PC-3 (cell line): ENCODE results near the gene USH2A. TPM values are rescaled to one million over a fixed set of nuclear protein-coding genes. Genes with fewer than 3 reads are reported as not detected.

ENCODE experiments used
- ATAC-seq: fragments of 200-7000 bp; cut with Tn5 transposase; 2 replicates; pipeline ENCODE4 v1.9.1; 2020; ENCODE audit warnings: mild to moderate bottlenecking, moderate library complexity
- BruUV-seq: library from RNA; stranded (reverse); fragments of 400-500 nt; replicated peaks from 2 replicates; lab custom pipeline; 2021; lab: Mats Ljungman, UMichigan
- CTCF ChIA-PET: fragments of 300-600 bp; sonication (Branson Sonifier 250); formaldehyde crosslinking; loops from one replicate; lab custom pipeline; 2022; ENCODE audit warnings: antibody characterized with exemption; lab: Charles Lee
- POLR2A ChIA-PET: fragments of 300-600 bp; sonication (Branson Sonifier 250); formaldehyde crosslinking; loops from one replicate; lab custom pipeline; 2022; ENCODE audit warnings: antibody characterized with exemption; ENCODE audit not compliant: unreplicated experiment; lab: Charles Lee
- DNase-seq: peaks from one replicate; pipeline ENCODE4 v3.0.0-alpha.2; 2015
- H2AFZ ChIP-seq: fragments of 300-600 bp; sonication (generic); 2 replicates; pipeline ENCODE4 v1.6.0; 2016; ENCODE audit warnings: antibody characterized with exemption, low read length
- H3F3A ChIP-seq: fragments of 300-600 bp; sonication (generic); one replicate; pipeline ENCODE4 v1.6.0; 2017; ENCODE audit warnings: antibody characterized with exemption, low read length, control low read depth, mild to moderate bottlenecking; ENCODE audit not compliant: unreplicated experiment
- H3K27ac ChIP-seq: fragments of 300-600 bp; sonication (generic); 2 replicates; pipeline ENCODE4 v1.5.1; 2016; ENCODE audit warnings: mild to moderate bottlenecking, low read length
- H3K27me3 ChIP-seq: fragments of 300-600 bp; sonication (generic); 2 replicates; pipeline ENCODE4 v1.6.1; 2016; ENCODE audit warnings: low read length, mixed read lengths
- H3K36me3 ChIP-seq: fragments of 300-600 bp; sonication (generic); 2 replicates; pipeline ENCODE4 v1.6.1; 2016; ENCODE audit warnings: low read depth, mixed run types, low read length, mixed read lengths
- H3K4me1 ChIP-seq: fragments of 300-600 bp; sonication (generic); 2 replicates; pipeline ENCODE4 v1.5.1; 2016; ENCODE audit warnings: low read length; ENCODE audit not compliant: insufficient read depth
- H3K4me2 ChIP-seq: fragments of 300-600 bp; sonication (generic); 2 replicates; pipeline ENCODE4 v1.6.0; 2016; ENCODE audit warnings: low read length
- H3K4me3 ChIP-seq: fragments of 300-600 bp; sonication (generic); 2 replicates; pipeline ENCODE4 v1.5.1; 2016; ENCODE audit warnings: mild to moderate bottlenecking, low read length, mixed read lengths
- H3K79me2 ChIP-seq: fragments of 300-600 bp; sonication (generic); 2 replicates; pipeline ENCODE4 v1.6.1; 2017; ENCODE audit warnings: low read length, mixed read lengths
- H3K9ac ChIP-seq: fragments of 300-600 bp; sonication (generic); 2 replicates; pipeline ENCODE4 v1.6.0; 2016; ENCODE audit warnings: mild to moderate bottlenecking, low read length
- H3K9me2 ChIP-seq: fragments of 300-600 bp; sonication (generic); replicated peaks from 2 replicates; pipeline ENCODE4 v1.6.1; 2016; ENCODE audit warnings: mixed run types, low read length, mixed read lengths
- H3K9me3 ChIP-seq: fragments of 300-600 bp; sonication (generic); 2 replicates; pipeline ENCODE4 v1.6.1; 2016; ENCODE audit warnings: low read length, mixed read lengths
- H4K20me1 ChIP-seq: fragments of 300-600 bp; sonication (generic); 2 replicates; pipeline ENCODE4 v1.6.1; 2016; ENCODE audit warnings: low read length, mixed read lengths
- CTCF ChIP-seq: fragments of 300-600 bp; sonication (generic); conservative IDR thresholded peaks from 2 replicates; pipeline ENCODE4 v1.5.1; 2017; ENCODE audit warnings: antibody characterized with exemption, low read depth, mild to moderate bottlenecking, low read length
- EZH2 ChIP-seq: fragments of 300-600 bp; sonication (generic); IDR thresholded peaks from one replicate; pipeline ENCODE4 v1.6.1; 2017; ENCODE audit warnings: antibody characterized with exemption, mild to moderate bottlenecking, low read length; ENCODE audit not compliant: unreplicated experiment
- EZH2phosphoT487 ChIP-seq: fragments of 300-600 bp; sonication (generic); IDR thresholded peaks from 2 replicates; pipeline ENCODE4 v1.6.1; 2018; ENCODE audit warnings: mild to moderate bottlenecking, antibody characterized with exemption, low read length, borderline replicate concordance
- intact Hi-C: fragments of 100-400 bp; cut with micrococcal nuclease; formaldehyde crosslinking; loops from 2 replicates; pipeline ENCODE4 v1.9.0; 2023
- total RNA-seq: library from RNA; depleted of rRNA; stranded (reverse); fragments of >200 nt; gene quantifications from 2 replicates; pipeline ENCODE4 v1.2.3, GENCODE V29; 2014

The USH2A gene
- total RNA-seq, 1 experiment from 2014 or later = not detected

- no peak for ATAC-seq
- H3K4me2 ChIP-seq = no peak overlapping the region
- no peak overlapping the region for H2AFZ ChIP-seq
- H4K20me1 ChIP-seq = no peaks in the 10 kb centered on the region
- ChIA-PET POLR2A (interaction anchor here (0.6 kb wide), 1 partner anchor 192 kb away, joined by 4 read pairs; no protein-coding TSS in a partner anchor), CTCF (interaction anchor here (0.7 kb wide), 1 partner anchor 147 kb away, joined by 3 read pairs; no protein-coding TSS in a partner anchor)
- H3K36me3 ChIP-seq = no peaks in the 10 kb centered on the region
- H3K9ac ChIP-seq = no peak overlapping the region
- no peak overlapping the region for H3K4me3 ChIP-seq
- H3K27me3 ChIP-seq = peaks cover 33% of the 10 kb centered on the region
- no peaks in the 10 kb centered on the region for H3F3A ChIP-seq
- no peaks in the 10 kb centered on the region for H3K4me1 ChIP-seq
- H3K9me3 ChIP-seq = no peaks in the 10 kb centered on the region
- no peaks in the 10 kb centered on the region for H3K79me2 ChIP-seq
- intact Hi-C loops = no loop called here
- no TSS peak for BruUV-seq
- H3K27ac ChIP-seq = no peak overlapping the region
- DNase-seq = no peak
- no peaks in the 10 kb centered on the region for H3K9me2 ChIP-seq
- TF ChIP-seq EZH2phosphoT487 (no peak), EZH2 (no peak), CTCF (no peak)
Measured at GRCh38 chr1:216081445-216081844, 341.8 kb downstream of the USH2A start.

DNA sequence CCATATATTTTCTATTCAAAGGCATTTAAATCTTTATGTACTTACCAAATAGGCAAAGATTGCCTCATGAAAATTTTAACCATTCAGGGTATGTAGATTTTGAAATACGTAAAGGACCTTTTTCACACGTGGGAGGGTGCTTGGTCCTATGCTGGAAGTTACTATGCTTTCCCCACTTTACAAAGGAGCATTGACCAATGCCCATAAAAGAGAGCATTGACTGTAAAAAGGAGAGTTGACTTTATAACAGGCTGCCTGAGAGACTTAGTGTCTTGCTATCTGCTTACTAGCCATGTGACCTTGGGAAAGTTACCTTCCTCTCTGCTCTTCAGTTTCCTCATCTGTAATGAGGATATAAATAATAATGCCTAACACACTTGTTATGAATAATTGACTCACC lies 346.5 kb downstream of the USH2A start:
- H3F3A ChIP-seq = no peaks in the 10 kb centered on the region
- no peaks in the 10 kb centered on the region for H3K9me2 ChIP-seq
- H4K20me1 ChIP-seq = no peaks in the 10 kb centered on the region
- TF ChIP-seq EZH2phosphoT487 = no peak
- TF ChIP-seq EZH2 = no peak
- TF ChIP-seq CTCF = no peak
- H3K36me3 ChIP-seq = no peaks in the 10 kb centered on the region
- H3K9ac ChIP-seq = no peak overlapping the region
- H3K4me2 ChIP-seq = no peak overlapping the region
- no peak overlapping the region for H3K27ac ChIP-seq
- intact Hi-C loops = no loop called here
- CTCF ChIA-PET = no interaction called here
- BruUV-seq = no TSS peak
- H2AFZ ChIP-seq = no peak overlapping the region
- DNase-seq (no peak), ATAC-seq (no peak)
- no peaks in the 10 kb centered on the region for H3K79me2 ChIP-seq
- peaks cover 45% of the 10 kb centered on the region for H3K27me3 ChIP-seq
- H3K4me3 ChIP-seq = no peak overlapping the region
- 0 out of 2 replicates have a peak, but pooled peaks cover 7% of the 10 kb centered on the region for H3K4me1 ChIP-seq
- H3K9me3 ChIP-seq = no peaks in the 10 kb centered on the region
- POLR2A ChIA-PET = no interaction called here

GRCh38 chr1:216075339-216075738 lies 347.9 kb downstream of the USH2A start:
- H3K4me1 ChIP-seq = 0 out of 2 replicates have a peak, but pooled peaks cover 7% of the 10 kb centered on the region
- no peak overlapping the region for H3K4me3 ChIP-seq
- CTCF ChIA-PET = no interaction called here
- H3F3A ChIP-seq = no peaks in the 10 kb centered on the region
- no peaks in the 10 kb centered on the region for H3K79me2 ChIP-seq
- no TSS peak for BruUV-seq
- no peaks in the 10 kb centered on the region for H3K36me3 ChIP-seq
- H3K9me2 ChIP-seq = no peaks in the 10 kb centered on the region
- no peaks in the 10 kb centered on the region for H3K9me3 ChIP-seq
- H3K4me2 ChIP-seq = no peak overlapping the region
- intact Hi-C loops = no loop called here
- POLR2A ChIA-PET = interaction anchor here (0.6 kb wide), 1 partner anchor 172 kb away, joined by 5 read pairs; no protein-coding TSS in a partner anchor
- no peaks in the 10 kb centered on the region for H4K20me1 ChIP-seq
- no peak overlapping the region for H3K27ac ChIP-seq
- H3K9ac ChIP-seq = no peak overlapping the region
- H3K27me3 ChIP-seq = peaks cover 49% of the 10 kb centered on the region
- TF ChIP-seq CTCF = no peak
- TF ChIP-seq EZH2 = no peak
- no peak for TF ChIP-seq EZH2phosphoT487
- DNase-seq (peak; percentile 42), ATAC-seq (peak; percentile 76)
- no peak overlapping the region for H2AFZ ChIP-seq
